Smooth muscle cell (in vitro differentiated cells): ENCODE results near the gene NES. TPM values are rescaled to one million over a fixed set of nuclear protein-coding genes. Genes with fewer than 3 reads are reported as not detected.

Source experiments
- DNase-seq: peaks from one replicate; lab custom pipeline; 2025; ENCODE audit not compliant: unreplicated experiment; lab: John Stamatoyannopoulos, UW
- H2AFZ ChIP-seq: fragments of 200-600 bp; sonication (generic); 2 replicates; pipeline ENCODE4 v1.6.0; 2016; ENCODE audit warnings: antibody characterized with exemption, low read depth, mild to moderate bottlenecking
- H3F3A ChIP-seq: fragments of 200-600 bp; sonication (generic); 2 replicates; pipeline ENCODE4 v1.6.0; 2017; ENCODE audit warnings: antibody characterized with exemption, low read depth
- H3K27ac ChIP-seq: fragments of 200-600 bp; sonication (generic); 2 replicates; pipeline ENCODE4 v1.5.1; 2016; ENCODE audit warnings: low read depth, mild to moderate bottlenecking
- H3K27me3 ChIP-seq: fragments of 200-600 bp; sonication (generic); 2 replicates; pipeline ENCODE4 v1.6.1; 2016; ENCODE audit warnings: low read depth, mild to moderate bottlenecking
- H3K36me3 ChIP-seq: fragments of 200-600 bp; sonication (generic); 2 replicates; pipeline ENCODE4 v1.5.1; 2016; ENCODE audit warnings: low read depth
- H3K4me1 ChIP-seq: fragments of 200-600 bp; sonication (generic); 2 replicates; pipeline ENCODE4 v1.5.1; 2016; ENCODE audit warnings: low read depth
- H3K4me2 ChIP-seq: fragments of 200-600 bp; sonication (generic); 2 replicates; pipeline ENCODE4 v1.6.0; 2016; ENCODE audit warnings: mild to moderate bottlenecking
- H3K4me3 ChIP-seq: fragments of 200-600 bp; sonication (generic); 2 replicates; pipeline ENCODE4 v1.5.1; 2016; ENCODE audit warnings: mild to moderate bottlenecking
- H3K79me2 ChIP-seq: fragments of 200-600 bp; sonication (generic); 2 replicates; pipeline ENCODE4 v1.6.0; 2016; ENCODE audit warnings: low read depth, mild to moderate bottlenecking
- H3K9ac ChIP-seq: fragments of 200-600 bp; sonication (generic); 2 replicates; pipeline ENCODE4 v1.6.0; 2016; ENCODE audit warnings: low read depth
- H3K9me3 ChIP-seq: fragments of 200-600 bp; sonication (generic); replicated peaks from 2 replicates; pipeline ENCODE4 v1.5.1; 2016; ENCODE audit warnings: low read depth
- H4K20me1 ChIP-seq: fragments of 200-600 bp; sonication (generic); 2 replicates; pipeline ENCODE4 v1.6.0; 2016; ENCODE audit warnings: low read depth
- WGBS: methylation state at CpG from one replicate; pipeline ENCODE4 v1.1.7; 2016; ENCODE audit warnings: low lambda C conversion rate; 5-methylcytosine and 5-hydroxymethylcytosine counted together
- polyA plus RNA-seq: library from polyadenylated mRNA; unstranded; fragments of >200 nt; fragmentation: Nextera tagmentation; extraction: Ambion mirVana; gene quantifications from 2 replicates; pipeline ENCODE4 v1.2.1, GENCODE V29; 2016
- total RNA-seq: library from RNA; depleted of rRNA; stranded (reverse); fragments of >200 nt; gene quantifications from 2 replicates; pipeline ENCODE4 v1.2.3, GENCODE V29; 2014
- TF ChIP-seq, protein P1 (sequence below): fragments of 200-600 bp; sonication (generic); IDR thresholded peaks from 2 replicates; pipeline ENCODE4 v1.5.1; 2017; ENCODE audit warnings: borderline replicate concordance, mild to moderate bottlenecking, antibody characterized with exemption; ENCODE audit not compliant: insufficient read depth, poor library complexity, severe bottlenecking

Gene NES
- total and polyA plus RNA-seq, 2 experiments from 2014 or later, result 11.3 to 28.5 TPM

DNA sequence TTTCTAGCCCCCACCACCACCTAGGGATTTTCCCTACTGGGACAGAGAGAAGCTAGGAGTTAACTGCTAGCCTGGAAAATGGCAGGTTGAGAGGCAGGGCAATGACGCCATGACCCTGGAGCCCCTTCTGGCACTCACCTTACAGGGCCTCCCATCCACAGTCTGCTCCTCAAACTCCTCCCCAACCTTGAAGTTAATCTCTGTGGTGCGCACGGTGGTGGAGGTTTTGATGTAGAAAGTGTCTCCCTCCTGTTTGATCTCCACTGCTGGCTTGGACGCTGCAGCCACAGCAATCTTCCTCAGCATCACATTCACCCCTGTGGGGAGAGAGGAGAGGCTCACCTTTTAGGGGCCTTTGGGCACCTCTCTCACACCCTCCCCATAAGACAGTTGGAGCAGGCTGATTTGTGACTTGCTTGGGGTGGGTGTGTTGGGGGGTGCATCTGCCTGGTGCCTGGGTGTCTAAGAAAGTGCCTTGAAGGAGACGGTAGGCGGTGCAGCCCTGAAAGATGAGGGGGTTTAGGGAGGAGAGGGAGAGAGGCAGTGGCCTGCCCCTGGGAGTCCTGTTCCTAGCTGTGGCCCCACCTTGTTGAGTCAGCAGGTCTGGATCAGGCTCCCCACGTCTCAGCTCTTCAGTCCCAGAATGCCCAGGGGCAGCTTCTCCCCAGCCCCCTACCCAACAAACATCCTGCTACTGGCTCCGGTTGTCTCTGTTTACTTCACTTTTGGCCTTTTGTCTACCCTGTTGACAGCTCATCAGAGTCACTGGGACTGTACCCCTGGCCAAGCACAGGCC lies 23.7 kb upstream of the NES start:
- Histone ChIP-seq H3F3A (peaks cover 6% of the 10 kb centered on the region), H3K27ac (no peak overlapping the region), H2AFZ (no peak overlapping the region), H3K9me3 (no peaks in the 10 kb centered on the region), H4K20me1 (peaks cover 43% of the 10 kb centered on the region), H3K9ac (no peak overlapping the region), H3K36me3 (no peaks in the 10 kb centered on the region), H3K4me2 (no peak overlapping the region), H3K79me2 (peaks cover 12% of the 10 kb centered on the region), H3K4me1 (peaks cover 20% of the 10 kb centered on the region), H3K27me3 (no peaks in the 10 kb centered on the region), H3K4me3 (no peak overlapping the region)
- 89% methylated on average over 8 of the region's 8 CpGs for WGBS
- TF ChIP-seq, protein P1, sequence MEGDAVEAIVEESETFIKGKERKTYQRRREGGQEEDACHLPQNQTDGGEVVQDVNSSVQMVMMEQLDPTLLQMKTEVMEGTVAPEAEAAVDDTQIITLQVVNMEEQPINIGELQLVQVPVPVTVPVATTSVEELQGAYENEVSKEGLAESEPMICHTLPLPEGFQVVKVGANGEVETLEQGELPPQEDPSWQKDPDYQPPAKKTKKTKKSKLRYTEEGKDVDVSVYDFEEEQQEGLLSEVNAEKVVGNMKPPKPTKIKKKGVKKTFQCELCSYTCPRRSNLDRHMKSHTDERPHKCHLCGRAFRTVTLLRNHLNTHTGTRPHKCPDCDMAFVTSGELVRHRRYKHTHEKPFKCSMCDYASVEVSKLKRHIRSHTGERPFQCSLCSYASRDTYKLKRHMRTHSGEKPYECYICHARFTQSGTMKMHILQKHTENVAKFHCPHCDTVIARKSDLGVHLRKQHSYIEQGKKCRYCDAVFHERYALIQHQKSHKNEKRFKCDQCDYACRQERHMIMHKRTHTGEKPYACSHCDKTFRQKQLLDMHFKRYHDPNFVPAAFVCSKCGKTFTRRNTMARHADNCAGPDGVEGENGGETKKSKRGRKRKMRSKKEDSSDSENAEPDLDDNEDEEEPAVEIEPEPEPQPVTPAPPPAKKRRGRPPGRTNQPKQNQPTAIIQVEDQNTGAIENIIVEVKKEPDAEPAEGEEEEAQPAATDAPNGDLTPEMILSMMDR, result no peak
- no peak for DNase-seq

- Histone ChIP-seq H3K9me3 (no peaks in the 10 kb centered on the region), H2AFZ (no peak overlapping the region), H3K36me3 (no peaks in the 10 kb centered on the region), H3K79me2 (peaks cover 12% of the 10 kb centered on the region), H3K4me3 (no peak overlapping the region), H3K27ac (no peak overlapping the region), H3F3A (peaks cover 11% of the 10 kb centered on the region), H3K4me1 (peaks cover 18% of the 10 kb centered on the region), H3K4me2 (no peak overlapping the region), H4K20me1 (peaks cover 36% of the 10 kb centered on the region), H3K27me3 (no peaks in the 10 kb centered on the region), H3K9ac (no peak overlapping the region)
- no peak for DNase-seq
- TF ChIP-seq, protein P1, result no peak
- WGBS, result 100% methylated on average over 1 of the region's 1 CpG
Measured at GRCh38 chr1:156698995-156699394, 21.8 kb upstream of the NES start.

DNA sequence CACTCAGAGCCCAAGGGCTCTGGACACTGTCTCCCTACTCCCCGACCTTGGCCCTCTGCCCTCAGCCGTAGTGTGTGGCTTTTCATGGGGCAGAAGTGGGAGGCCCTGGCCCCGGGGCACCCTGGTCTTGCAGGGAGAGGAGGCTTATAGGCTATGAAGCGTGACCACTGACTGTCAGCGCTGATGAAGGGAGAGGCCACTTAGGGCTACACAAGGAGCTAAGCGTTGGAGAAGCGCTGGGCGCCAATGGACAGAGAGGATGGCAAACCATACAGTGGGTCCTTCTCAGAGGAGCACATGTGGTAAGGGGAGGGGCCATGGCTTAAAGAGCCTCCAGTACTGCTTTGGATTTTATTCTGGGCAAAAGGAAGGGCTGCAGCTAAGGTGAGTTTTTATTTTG lies 20.3 kb upstream of the NES start:
- Histone ChIP-seq H3K9me3 (no peaks in the 10 kb centered on the region), H2AFZ (no peak overlapping the region), H3K27me3 (no peaks in the 10 kb centered on the region), H3K4me3 (no peak overlapping the region), H3K79me2 (no peaks in the 10 kb centered on the region), H3K27ac (no peak overlapping the region), H3K36me3 (no peaks in the 10 kb centered on the region), H3K9ac (no peak overlapping the region), H3K4me1 (peaks cover 19% of the 10 kb centered on the region), H3F3A (peaks cover 11% of the 10 kb centered on the region), H3K4me2 (no peak overlapping the region), H4K20me1 (peaks cover 21% of the 10 kb centered on the region)
- TF ChIP-seq, protein P1, result no peak
- DNase-seq, result no peak
- 89% methylated on average over 8 of the region's 8 CpGs for WGBS

GRCh38 chr1:156696755-156697154 lies 19.5 kb upstream of the NES start:
- Histone ChIP-seq H2AFZ (no peak overlapping the region), H3K4me2 (no peak overlapping the region), H3K36me3 (no peaks in the 10 kb centered on the region), H3K4me3 (no peak overlapping the region), H3K9me3 (no peaks in the 10 kb centered on the region), H3K27me3 (no peaks in the 10 kb centered on the region), H3F3A (peaks cover 11% of the 10 kb centered on the region), H3K4me1 (peaks cover 26% of the 10 kb centered on the region), H3K9ac (no peak overlapping the region), H3K27ac (no peak overlapping the region), H3K79me2 (no peaks in the 10 kb centered on the region), H4K20me1 (peaks cover 13% of the 10 kb centered on the region)
- TF ChIP-seq, protein P1, result no peak
- 92% methylated on average over 8 of the region's 8 CpGs for WGBS
- DNase-seq, result no peak
